B cell (primary cell): ENCODE results near the gene C16orf92. TPM values are rescaled to one million over a fixed set of nuclear protein-coding genes. Genes with fewer than 3 reads are reported as not detected.

Experiments used
- ATAC-seq: fragments of 200-7000 bp; cut with Tn5 transposase; one replicate; pipeline ENCODE4 v1.10.0; 2021; ENCODE audit warnings: low read depth, mild to moderate bottlenecking, moderate number of reproducible peaks, moderate library complexity
- CTCF ChIA-PET: fragments of 350-600 bp; sonication (Branson Sonifier 250); formaldehyde crosslinking; loops from one replicate; lab custom pipeline; 2021; ENCODE audit warnings: antibody characterized with exemption, inconsistent platforms; lab: Charles Lee
- POLR2A ChIA-PET: fragments of 350-600 bp; sonication (Branson Sonifier 250); formaldehyde crosslinking; loops from one replicate; lab custom pipeline; 2021; ENCODE audit warnings: antibody characterized with exemption; lab: Charles Lee
- DNase-seq: peaks from one replicate; pipeline ENCODE4 v3.0.0; 2013
- H2AFZ ChIP-seq: 2 replicates; pipeline ENCODE4 v1.6.1; 2012; ENCODE audit warnings: mild to moderate bottlenecking, low read depth, low read length; ENCODE audit not compliant: insufficient read depth, poor library complexity, severe bottlenecking
- H3K27ac ChIP-seq, 2 donors: 1 replicate in 1 of 2; 2 replicates in 1 of 2; pipeline ENCODE4 v1.5.1; 2012 to 2013; ENCODE audit warnings: low read length in 2 of 2, mild to moderate bottlenecking in 2 of 2, moderate library complexity in 1 of 2
- H3K27me3 ChIP-seq, 4 experiments: fragments of 200-600 bp in 1 of 4; sonication (generic) in 1 of 4; replicated peaks in 1 of 4; 1 replicate in 2 of 4; 2 replicates in 2 of 4; pipeline versions ENCODE4 v1.6.1 to v1.7.0; 2013 to 2016; ENCODE audit warnings: low read length in 3 of 4, mild to moderate bottlenecking in 2 of 4, mixed read lengths in 1 of 4, moderate library complexity in 1 of 4; ENCODE audit not compliant: insufficient read depth in 4 of 4, control insufficient read depth in 3 of 4; ENCODE audit errors: control extremely low read depth in 1 of 4
- H3K36me3 ChIP-seq, 2 experiments: replicated peaks in 1 of 2; 1 replicate in 1 of 2; 2 replicates in 1 of 2; pipeline versions ENCODE4 v1.6.1 to v1.7.1; 2013; ENCODE audit warnings: low read length in 1 of 2; ENCODE audit not compliant: insufficient read depth in 2 of 2, control insufficient read depth in 1 of 2; ENCODE audit errors: control extremely low read depth in 1 of 2, extremely low read depth in 1 of 2
- H3K4me1 ChIP-seq, 2 donors: fragments of 200-600 bp in 1 of 2; sonication (generic) in 1 of 2; 1 replicate in 1 of 2; 2 replicates in 1 of 2; pipeline versions ENCODE4 v1.5.1 to v1.6.1; 2013 to 2017; ENCODE audit warnings: low read length in 2 of 2; ENCODE audit not compliant: control insufficient read depth in 2 of 2, insufficient read depth in 2 of 2
- H3K4me2 ChIP-seq: replicated peaks from 2 replicates; pipeline ENCODE3; 2012; ENCODE audit warnings: mild to moderate bottlenecking, low read depth, low read length; ENCODE audit not compliant: poor library complexity, severe bottlenecking
- H3K4me3 ChIP-seq, 5 experiments: fragments of 200-600 bp in 1 of 5; sonication (generic) in 1 of 5; 1 replicate in 3 of 5; 2 replicates in 2 of 5; pipeline versions ENCODE4 v1.5.1 to v1.7.0; 2011 to 2016; ENCODE audit warnings: low read length in 4 of 5, mild to moderate bottlenecking in 4 of 5, low read depth in 2 of 5, control low read depth in 1 of 5, moderate library complexity in 1 of 5; ENCODE audit not compliant: insufficient read depth in 1 of 5; ENCODE audit errors: control extremely low read depth in 1 of 5, extremely low read depth in 1 of 5
- H3K79me2 ChIP-seq: fragments of 200-600 bp; sonication (generic); one replicate; pipeline ENCODE4 v1.6.0; 2016; ENCODE audit warnings: low read length; ENCODE audit not compliant: control insufficient read depth, insufficient read depth
- H3K9ac ChIP-seq: fragments of 200-600 bp; sonication (generic); 2 replicates; pipeline ENCODE4 v1.6.1; 2017; ENCODE audit warnings: mild to moderate bottlenecking, low read length, moderate library complexity
- H3K9me3 ChIP-seq, 3 donors: one replicate each; pipeline versions ENCODE4 v1.6.1 to v1.7.1; 2013; ENCODE audit warnings: low read length in 2 of 3; ENCODE audit not compliant: control insufficient read depth in 2 of 3, insufficient read depth in 1 of 3; ENCODE audit errors: control extremely low read depth in 1 of 3
- H4K20me1 ChIP-seq: 2 replicates; pipeline ENCODE4 v1.6.0; 2012; ENCODE audit warnings: mild to moderate bottlenecking, low read length; ENCODE audit not compliant: insufficient read depth, control insufficient read depth, poor library complexity, severe bottlenecking
- H3K27ac Mint-ChIP-seq: one replicate; pipeline ENCODE4 v1.8.0; 2021; ENCODE audit warnings: mixed read lengths
- H3K27me3 Mint-ChIP-seq: one replicate; pipeline ENCODE4 v1.8.0; 2021; ENCODE audit warnings: mixed read lengths
- H3K4me1 Mint-ChIP-seq: one replicate; pipeline ENCODE4 v1.8.0; 2021; ENCODE audit warnings: mixed read lengths
- H3K4me3 Mint-ChIP-seq: one replicate; pipeline ENCODE4 v1.8.0; 2021; ENCODE audit warnings: mixed read lengths
- H3K9me3 Mint-ChIP-seq: one replicate; pipeline ENCODE4 v1.8.0; 2022; ENCODE audit warnings: mixed read lengths; ENCODE audit not compliant: insufficient read depth
- EZH2 ChIP-seq: IDR thresholded peaks from 2 replicates; pipeline ENCODE4 v1.6.1; 2012; ENCODE audit warnings: borderline replicate concordance, low read depth, mild to moderate bottlenecking, moderate library complexity, low read length; ENCODE audit not compliant: insufficient read depth, poor library complexity, severe bottlenecking
- WGBS: methylation state at CpG from one replicate; pipeline ENCODE4 v1.1.5; 2013; ENCODE audit warnings: missing lambda C conversion rate; ENCODE audit not compliant: insufficient coverage; 5-methylcytosine and 5-hydroxymethylcytosine counted together
- intact Hi-C: fragments of 100-400 bp; cut with micrococcal nuclease; formaldehyde crosslinking; loops from one replicate; pipeline ENCODE4 v1.10.0; 2022
- polyA plus RNA-seq: library from polyadenylated mRNA; depleted of rRNA; stranded (reverse); fragments of >200 nt; gene quantifications from 2 replicates; pipeline ENCODE4 v1.2.3, GENCODE V29; 2012
- total RNA-seq, 2 donors: library from RNA; stranded (reverse); fragments of 120-200 nt in 1 of 2; gene quantifications; 1 replicate in 1 of 2; 2 replicates in 1 of 2; pipeline versions ENCODE4 v1.2.3 to v1.2.4, GENCODE V29; 2013 to 2022
- TF ChIP-seq, protein P1 (sequence below): fragments of 200-600 bp; IDR thresholded peaks from one replicate; pipeline ENCODE4 v1.8.0; 2022; ENCODE audit warnings: antibody characterized with exemption, mild to moderate bottlenecking

C16orf92 gene
- total and polyA plus RNA-seq, 2 donors (not counting 1 experiment from before 2014, with no cell fraction given): not detected

GRCh38 chr16:30009990-30010843, 12.8 kb upstream of the C16orf92 start:
- peaks cover 0 to 29% (median 15%) of the 10 kb centered on the region in 4 experiments for H3K27me3 ChIP-seq
- peaks cover 2% of the 10 kb centered on the region for H3K79me2 ChIP-seq
- DNase-seq (no peak), ATAC-seq (no peak)
- ChIA-PET CTCF (interaction anchor here (0.6 kb wide), 1 partner anchor 53 kb away, joined by 7 read pairs; no protein-coding TSS in a partner anchor), POLR2A (no interaction called here)
- intact Hi-C loops: no loop called here
- H2AFZ ChIP-seq: peak overlapping the region; percentile 56
- Mint-ChIP-seq H3K27me3 (peaks cover 20% of the 10 kb centered on the region), H3K9me3 (no peaks in the 10 kb centered on the region), H3K27ac (no peak overlapping the region), H3K4me3 (peak overlapping the region; percentile 80), H3K4me1 (peaks cover 16% of the 10 kb centered on the region)
- no peaks in the 10 kb centered on the region for H4K20me1 ChIP-seq
- peak overlapping the region in 3 of 5 experiments; percentile 22 to 44 (median 43) for H3K4me3 ChIP-seq
- H3K27ac ChIP-seq: no peak overlapping the region
- peaks cover 0 to 3% of the 10 kb centered on the region in 2 experiments for H3K36me3 ChIP-seq
- TF ChIP-seq, protein P1, sequence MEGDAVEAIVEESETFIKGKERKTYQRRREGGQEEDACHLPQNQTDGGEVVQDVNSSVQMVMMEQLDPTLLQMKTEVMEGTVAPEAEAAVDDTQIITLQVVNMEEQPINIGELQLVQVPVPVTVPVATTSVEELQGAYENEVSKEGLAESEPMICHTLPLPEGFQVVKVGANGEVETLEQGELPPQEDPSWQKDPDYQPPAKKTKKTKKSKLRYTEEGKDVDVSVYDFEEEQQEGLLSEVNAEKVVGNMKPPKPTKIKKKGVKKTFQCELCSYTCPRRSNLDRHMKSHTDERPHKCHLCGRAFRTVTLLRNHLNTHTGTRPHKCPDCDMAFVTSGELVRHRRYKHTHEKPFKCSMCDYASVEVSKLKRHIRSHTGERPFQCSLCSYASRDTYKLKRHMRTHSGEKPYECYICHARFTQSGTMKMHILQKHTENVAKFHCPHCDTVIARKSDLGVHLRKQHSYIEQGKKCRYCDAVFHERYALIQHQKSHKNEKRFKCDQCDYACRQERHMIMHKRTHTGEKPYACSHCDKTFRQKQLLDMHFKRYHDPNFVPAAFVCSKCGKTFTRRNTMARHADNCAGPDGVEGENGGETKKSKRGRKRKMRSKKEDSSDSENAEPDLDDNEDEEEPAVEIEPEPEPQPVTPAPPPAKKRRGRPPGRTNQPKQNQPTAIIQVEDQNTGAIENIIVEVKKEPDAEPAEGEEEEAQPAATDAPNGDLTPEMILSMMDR: no peak
- TF ChIP-seq EZH2: no peak
- H3K4me1 ChIP-seq: peaks cover 21 to 22% of the 10 kb centered on the region in 2 donors
- peak overlapping the region; percentile 52 for H3K9ac ChIP-seq
- 26% methylated on average over 31 of the region's 34 CpGs for WGBS
- H3K9me3 ChIP-seq: peaks cover 0 to 12% (median 0%) of the 10 kb centered on the region in 3 donors
- peak overlapping the region; percentile 83 for H3K4me2 ChIP-seq
